ENCODE data around the gene TFPI2.

DNA sequence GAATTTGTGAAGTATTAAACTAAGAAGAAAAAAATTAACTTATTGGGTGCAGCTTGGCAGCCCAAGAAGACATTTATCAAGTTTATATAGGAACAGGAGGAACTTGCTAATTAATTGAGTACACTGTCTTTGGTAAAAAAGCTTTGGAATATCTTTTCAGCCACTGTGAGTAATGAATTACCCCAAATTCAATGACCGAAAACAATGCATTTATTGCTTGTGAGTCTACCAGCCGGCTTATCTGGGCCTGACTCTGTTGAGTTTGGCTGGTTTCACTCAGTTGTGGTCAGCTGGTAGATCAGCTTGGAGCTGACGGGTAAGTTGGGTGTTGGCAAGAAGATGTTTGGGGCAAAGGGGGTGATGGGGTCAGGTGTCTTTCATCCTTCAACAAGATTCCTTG is 42.6 kb upstream of the TFPI2 start:
- TF ChIP-seq, protein P1, sequence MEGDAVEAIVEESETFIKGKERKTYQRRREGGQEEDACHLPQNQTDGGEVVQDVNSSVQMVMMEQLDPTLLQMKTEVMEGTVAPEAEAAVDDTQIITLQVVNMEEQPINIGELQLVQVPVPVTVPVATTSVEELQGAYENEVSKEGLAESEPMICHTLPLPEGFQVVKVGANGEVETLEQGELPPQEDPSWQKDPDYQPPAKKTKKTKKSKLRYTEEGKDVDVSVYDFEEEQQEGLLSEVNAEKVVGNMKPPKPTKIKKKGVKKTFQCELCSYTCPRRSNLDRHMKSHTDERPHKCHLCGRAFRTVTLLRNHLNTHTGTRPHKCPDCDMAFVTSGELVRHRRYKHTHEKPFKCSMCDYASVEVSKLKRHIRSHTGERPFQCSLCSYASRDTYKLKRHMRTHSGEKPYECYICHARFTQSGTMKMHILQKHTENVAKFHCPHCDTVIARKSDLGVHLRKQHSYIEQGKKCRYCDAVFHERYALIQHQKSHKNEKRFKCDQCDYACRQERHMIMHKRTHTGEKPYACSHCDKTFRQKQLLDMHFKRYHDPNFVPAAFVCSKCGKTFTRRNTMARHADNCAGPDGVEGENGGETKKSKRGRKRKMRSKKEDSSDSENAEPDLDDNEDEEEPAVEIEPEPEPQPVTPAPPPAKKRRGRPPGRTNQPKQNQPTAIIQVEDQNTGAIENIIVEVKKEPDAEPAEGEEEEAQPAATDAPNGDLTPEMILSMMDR (IDR thresholded peaks at IDR 0.05): no peak
- TF ChIP-seq ZFX (IDR thresholded peaks at IDR 0.05; ENCODE audit: borderline replicate concordance): no peak
